Activated naive CD4-positive, alpha-beta T cell treated with anti-CD3 and anti-CD28 coated beads, Interleukin-2, amount 50 U/mL, for 72 hours (primary cell): ENCODE measurements around the gene SFSWAP. TPM values are rescaled to one million over a fixed set of nuclear protein-coding genes. Genes with fewer than 3 reads are reported as not detected.
"Not testable (repeated sequence)": the region's sequence is repeated elsewhere in the genome, so short reads cannot be mapped to it uniquely, and the experiment has no call there.

ENCODE experiments used
- ATAC-seq, 2 donors: fragments of 150-1000 bp; cut with Tn5 transposase; 2 replicates each; pipeline ENCODE4 v1.10.0; 2021; ENCODE audit warnings: mild to moderate bottlenecking in 2 of 2, moderate library complexity in 2 of 2
- DNase-seq, 2 donors: peaks; one replicate each; pipeline ENCODE4 v3.0.0; 2021 to 2022; ENCODE audit warnings: low spot score in 2 of 2
- H3K27ac Mint-ChIP-seq, 2 donors: one replicate each; pipeline ENCODE4 v1.8.0; 2022; ENCODE audit warnings: mild to moderate bottlenecking in 2 of 2, mixed read lengths in 2 of 2
- H3K36me3 Mint-ChIP-seq, 2 donors: one replicate each; pipeline ENCODE4 v1.8.0; 2022; ENCODE audit warnings: mixed read lengths in 2 of 2
- H3K9me3 Mint-ChIP-seq, 2 donors: one replicate each; pipeline ENCODE4 v1.8.0; 2022; ENCODE audit warnings: mixed read lengths in 2 of 2
- total RNA-seq, 2 donors: library from RNA; stranded (reverse); gene quantifications; one replicate each; pipeline ENCODE4 v1.2.3, GENCODE V29; 2022

SFSWAP gene
- total RNA-seq, 2 donors from 2014 or later: 54.9 to 64.0 TPM

GRCh38 chr12:131756441-131756840, 45.6 kb downstream of the SFSWAP start:
- DNase-seq (no peak), ATAC-seq (no peak)
- peaks cover 18 to 40% of the 10 kb centered on the region in 2 donors for H3K36me3 Mint-ChIP-seq
- no peak overlapping the region for H3K27ac Mint-ChIP-seq
- no peaks in the 10 kb centered on the region for H3K9me3 Mint-ChIP-seq

GRCh38 chr12:131757111-131757510, 46.2 kb downstream of the SFSWAP start:
- ATAC-seq (no peak), DNase-seq (no peak)
- Mint-ChIP-seq H3K27ac (peak overlapping the region; percentile 29 to 56), H3K36me3 (peaks cover 18 to 42% of the 10 kb centered on the region in 2 donors), H3K9me3 (no peaks in the 10 kb centered on the region)

GRCh38 chr12:131758016-131758739, 47.3 kb downstream of the SFSWAP start:
- ATAC-seq: no peak
- H3K9me3 Mint-ChIP-seq: no peaks in the 10 kb centered on the region
- H3K36me3 Mint-ChIP-seq: peaks cover 18 to 32% of the 10 kb centered on the region in 2 donors
- no peak overlapping the region for H3K27ac Mint-ChIP-seq
- no peak for DNase-seq

- no peak for DNase-seq
- Mint-ChIP-seq H3K27ac (no peak overlapping the region), H3K9me3 (no peaks in the 10 kb centered on the region), H3K36me3 (peaks cover 19 to 22% of the 10 kb centered on the region in 2 donors)
- ATAC-seq: no peak
Observed at GRCh38 chr12:131759176-131759575, 48.3 kb downstream of the SFSWAP start.

- peaks cover 16% of the 10 kb centered on the region in 2 donors for H3K36me3 Mint-ChIP-seq
- H3K27ac Mint-ChIP-seq: no peak overlapping the region
- no peak for ATAC-seq
- DNase-seq: no peak
- no peaks in the 10 kb centered on the region for H3K9me3 Mint-ChIP-seq
Observed at GRCh38 chr12:131761638-131762037, 50.7 kb downstream of the SFSWAP start.

- Mint-ChIP-seq H3K27ac (no peak overlapping the region), H3K36me3 (peaks cover 10 to 21% of the 10 kb centered on the region in 2 donors), H3K9me3 (no peaks in the 10 kb centered on the region)
- DNase-seq (no peak), ATAC-seq (no peak)
Observed at GRCh38 chr12:131764738-131765137, 53.8 kb downstream of the SFSWAP start.

GRCh38 chr12:131765961-131766360, 55.1 kb downstream of the SFSWAP start:
- DNase-seq (no peak), ATAC-seq (no peak)
- Mint-ChIP-seq H3K36me3 (peaks cover 14 to 21% of the 10 kb centered on the region in 2 donors), H3K9me3 (no peaks in the 10 kb centered on the region), H3K27ac (peak overlapping the region in 1 of 2 donors; percentile 81)

- no peak for DNase-seq
- H3K27ac Mint-ChIP-seq: no peak overlapping the region
- peaks cover 14 to 15% of the 10 kb centered on the region in 2 donors for H3K36me3 Mint-ChIP-seq
- no peaks in the 10 kb centered on the region for H3K9me3 Mint-ChIP-seq
- no peak for ATAC-seq
Observed at GRCh38 chr12:131766382-131767107, 55.7 kb downstream of the SFSWAP start.

- H3K36me3 Mint-ChIP-seq: peaks cover 9 to 14% of the 10 kb centered on the region in 2 donors
- no peak overlapping the region for H3K27ac Mint-ChIP-seq
- no peaks in the 10 kb centered on the region for H3K9me3 Mint-ChIP-seq
- DNase-seq (no peak), ATAC-seq (no peak)
Observed at GRCh38 chr12:131770120-131770519, 59.2 kb downstream of the SFSWAP start.

GRCh38 chr12:131771965-131772364, 61.1 kb downstream of the SFSWAP start:
- no peak overlapping the region for H3K27ac Mint-ChIP-seq
- peaks cover 5% of the 10 kb centered on the region in 2 donors for H3K36me3 Mint-ChIP-seq
- ATAC-seq (no peak), DNase-seq (no peak)
- H3K9me3 Mint-ChIP-seq: no peaks in the 10 kb centered on the region

- ATAC-seq: peak; percentile 47 to 62
- Mint-ChIP-seq H3K27ac (peak overlapping the region; percentile 73 to 95), H3K36me3 (peaks cover under 1 to 13% of the 10 kb centered on the region in 2 donors), H3K9me3 (no peaks in the 10 kb centered on the region)
- peak in 1 of 2 donors; percentile 35 for DNase-seq
Observed at GRCh38 chr12:131773582-131774221, 62.8 kb downstream of the SFSWAP start.

GRCh38 chr12:131774576-131775391, 63.9 kb downstream of the SFSWAP start:
- Mint-ChIP-seq H3K27ac (no peak overlapping the region), H3K36me3 (peaks cover 5 to 11% of the 10 kb centered on the region in 2 donors)

GRCh38 chr12:131775392-131776236, 64.7 kb downstream of the SFSWAP start:
- DNase-seq: no peak
- no peaks in the 10 kb centered on the region for H3K9me3 Mint-ChIP-seq
- peak overlapping the region in 1 of 2 donors; percentile 67 for H3K27ac Mint-ChIP-seq
- no peak for ATAC-seq
- H3K36me3 Mint-ChIP-seq: peaks cover 5 to 8% of the 10 kb centered on the region in 2 donors

More at GRCh38 chr12:131774576-131775391, 63.9 kb downstream of the SFSWAP start:
- ATAC-seq (no peak), DNase-seq (no peak)
- H3K9me3 Mint-ChIP-seq: no peaks in the 10 kb centered on the region

GRCh38 chr12:131776237-131776889, 65.5 kb downstream of the SFSWAP start:
- peak; percentile 56 to 80 for ATAC-seq
- H3K27ac Mint-ChIP-seq: peak overlapping the region in 1 of 2 donors; percentile 67
- DNase-seq: no peak
- no peaks in the 10 kb centered on the region for H3K9me3 Mint-ChIP-seq
- H3K36me3 Mint-ChIP-seq: peaks cover 5 to 8% of the 10 kb centered on the region in 2 donors

- H3K36me3 Mint-ChIP-seq, H3K9me3 Mint-ChIP-seq, ATAC-seq, H3K27ac Mint-ChIP-seq, DNase-seq: not testable (repeated sequence)
Observed at GRCh38 chr12:131777269-131777668, 66.4 kb downstream of the SFSWAP start.
